Gastrocnemius medialis (tissue), 4 donors: ENCODE results near the gene FAM53C. TPM values are rescaled to one million over a fixed set of nuclear protein-coding genes. Genes with fewer than 3 reads are reported as not detected.

ENCODE experiments used
- ATAC-seq, 2 donors: fragments of 150-250 bp; one replicate each; pipeline ENCODE4 v1.9.1; 2016
- DNase-seq, 2 donors: peaks; one replicate each; pipeline ENCODE4 v3.0.0-alpha.2; 2019
- H3K27ac ChIP-seq, 4 donors: fragments of 200-600 bp; sonication (generic); 1 replicate in 1 of 4; 2 replicates in 3 of 4; pipeline ENCODE4 v1.5.1; 2016 to 2018; ENCODE audit warnings: mild to moderate bottlenecking in 2 of 4, moderate library complexity in 1 of 4
- H3K27me3 ChIP-seq, 3 donors: fragments of 200-600 bp; sonication (generic) in 2 of 3; 1 replicate in 1 of 3; 2 replicates in 2 of 3; pipeline versions ENCODE4 v1.5.1 to v1.6.0; 2016 to 2019; ENCODE audit warnings: mild to moderate bottlenecking in 1 of 3, moderate library complexity in 1 of 3
- H3K36me3 ChIP-seq, 2 donors: fragments of 200-600 bp; sonication (generic) in 1 of 2; one replicate each; pipeline ENCODE4 v1.5.1; 2017 to 2018
- H3K4me1 ChIP-seq, 2 donors: fragments of 200-600 bp; sonication (generic) in 1 of 2; one replicate each; pipeline ENCODE4 v1.5.1; 2016 to 2017; ENCODE audit warnings: mild to moderate bottlenecking in 2 of 2
- H3K4me3 ChIP-seq, 4 donors: fragments of 200-600 bp; sonication (generic) in 3 of 4; 1 replicate in 1 of 4; 2 replicates in 3 of 4; pipeline ENCODE4 v1.5.1; 2016 to 2019; ENCODE audit warnings: mild to moderate bottlenecking in 2 of 4
- H3K9me3 ChIP-seq, 3 donors: fragments of 200-600 bp; sonication (generic) in 2 of 3; 1 replicate in 1 of 3; 2 replicates in 2 of 3; pipeline ENCODE4 v1.5.1; 2016 to 2019
- CTCF ChIP-seq, 5 experiments: fragments of 450-650 bp in 3 of 5; fragments of 200-600 bp in 2 of 5; sonication (generic) in 2 of 5; IDR thresholded peaks in 4 of 5; conservative IDR thresholded peaks in 1 of 5; 1 replicate in 4 of 5; 2 replicates in 1 of 5; pipeline ENCODE4 v1.5.1; 2016 to 2019; ENCODE audit warnings: antibody characterized with exemption in 5 of 5, mild to moderate bottlenecking in 3 of 5, moderate library complexity in 3 of 5
- POLR2A ChIP-seq, 2 donors: fragments of 450-650 bp; IDR thresholded peaks; one replicate each; pipeline ENCODE4 v1.6.1; 2017; ENCODE audit warnings: antibody characterized with exemption in 2 of 2, mild to moderate bottlenecking in 2 of 2, moderate library complexity in 2 of 2
- in situ Hi-C, 4 donors: fragments of 200-750 bp; cut with MboI; loops; one replicate each; pipeline versions ENCODE4 v1.15.0 to v1.8.0; 2017; ENCODE audit warnings: low sequenced_read_pairs in 4 of 4
- intact Hi-C: fragments of 100-400 bp; cut with DNase I; formaldehyde crosslinking; loops from one replicate; pipeline ENCODE4 v1.15.1; 2023; ENCODE audit warnings: low total_unique reads
- total RNA-seq, 4 donors: library from RNA; depleted of rRNA; stranded (reverse); fragments of >200 nt; gene quantifications; one replicate each; pipeline versions ENCODE4 v1.1.0 to v1.2.3, GENCODE V29; 2016

FAM53C gene
- total RNA-seq, 4 donors from 2014 or later: 35.7 to 74.7 (median 41.0) TPM

- Histone ChIP-seq H3K4me1 (peaks cover 12 to 18% of the 10 kb centered on the region in 2 donors), H3K9me3 (no peaks in the 10 kb centered on the region), H3K27ac (no peak overlapping the region), H3K36me3 (peaks cover 0 to 73% of the 10 kb centered on the region in 2 donors), H3K27me3 (no peaks in the 10 kb centered on the region), H3K4me3 (no peak overlapping the region)
- in situ Hi-C loops: no loop called here
- intact Hi-C loops: no loop called here
- no peak for TF ChIP-seq POLR2A (IDR thresholded peaks at IDR 0.05)
- TF ChIP-seq CTCF (IDR thresholded peaks at IDR 0.05 in 4 of 5, conservative IDR thresholded peaks at IDR 0.05 in 1 of 5): no peak
- ATAC-seq: no peak
- no peak for DNase-seq
These were observed 7.0 kb downstream of the FAM53C start for GRCh38 chr5:138344887-138345622.

DNA sequence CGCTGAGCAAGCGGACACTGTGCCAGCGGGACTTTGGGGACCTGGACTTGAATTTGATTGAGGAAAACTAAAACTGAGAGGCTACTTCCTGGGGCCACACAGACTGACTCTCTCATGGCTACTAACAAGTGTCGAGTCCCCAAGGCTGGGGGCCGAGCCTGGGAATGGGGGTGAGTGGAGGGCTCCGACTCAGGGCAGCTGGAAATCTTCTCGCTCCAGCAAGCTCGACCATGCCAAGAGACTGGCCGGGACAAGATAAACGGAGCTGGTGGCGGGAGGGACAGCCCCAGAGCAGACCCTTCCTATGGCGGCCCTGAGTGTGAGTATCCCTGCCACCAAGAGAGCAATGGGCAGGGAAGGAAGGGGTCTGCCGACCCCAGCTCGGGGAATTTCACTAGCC is 8.8 kb downstream of the FAM53C start:
- intact Hi-C loops: no loop called here
- no peak overlapping the region for H3K4me3 ChIP-seq
- peaks cover 0 to 67% of the 10 kb centered on the region in 2 donors for H3K36me3 ChIP-seq
- in situ Hi-C loops: no loop called here
- TF ChIP-seq CTCF (IDR thresholded peaks at IDR 0.05 in 4 of 5, conservative IDR thresholded peaks at IDR 0.05 in 1 of 5) (no peak), POLR2A (IDR thresholded peaks at IDR 0.05) (no peak)
- no peaks in the 10 kb centered on the region for H3K27me3 ChIP-seq
- no peak for DNase-seq
- H3K4me1 ChIP-seq: peaks cover 0 to 14% of the 10 kb centered on the region in 2 donors
- no peaks in the 10 kb centered on the region for H3K9me3 ChIP-seq
- no peak for ATAC-seq
- H3K27ac ChIP-seq: no peak overlapping the region

DNA sequence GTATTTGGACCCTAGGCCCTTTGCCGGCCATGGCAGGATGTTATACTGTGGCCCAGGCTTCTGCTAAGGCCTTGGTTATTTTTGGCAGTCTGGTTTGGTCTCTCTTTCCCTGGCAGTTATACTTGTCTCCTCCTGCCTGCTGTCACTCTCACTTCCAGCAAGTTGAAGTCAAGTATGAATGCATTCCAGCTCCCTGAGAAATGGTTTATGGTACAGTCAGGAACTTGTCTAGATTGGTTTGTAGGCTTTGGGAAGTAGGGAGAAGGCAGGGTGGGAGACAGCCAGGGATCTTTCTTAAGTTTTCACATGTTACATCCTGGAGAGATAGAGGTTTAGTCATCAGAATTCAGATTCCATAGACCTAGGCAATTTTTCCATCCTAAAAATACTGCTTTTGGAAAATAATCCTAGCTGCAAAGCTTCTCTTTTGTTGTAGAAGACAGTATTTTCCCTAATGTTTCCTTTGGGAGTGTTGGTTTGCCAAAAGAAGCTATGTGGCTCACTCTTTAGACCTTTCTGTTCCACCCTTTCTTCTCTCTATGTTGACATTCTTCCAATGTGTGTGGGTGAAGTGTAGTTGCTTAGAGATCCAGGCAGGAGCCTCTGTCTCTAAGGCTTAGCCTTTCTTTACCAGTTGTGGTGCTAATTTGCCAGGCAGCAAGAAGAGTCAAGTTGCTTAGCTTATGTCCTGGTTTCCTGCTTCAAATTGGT is 11.9 kb downstream of the FAM53C start:
- in situ Hi-C loops (no loop called here), intact Hi-C loops (loop anchor here (5.0 kb wide), 3 partner anchors 42 to 128 kb away; no protein-coding TSS in a partner anchor)
- ATAC-seq (no peak), DNase-seq (no peak)
- H3K4me1 ChIP-seq: peaks cover 11 to 26% of the 10 kb centered on the region in 2 donors
- H3K27me3 ChIP-seq: no peaks in the 10 kb centered on the region
- H3K4me3 ChIP-seq: no peak overlapping the region
- no peak for TF ChIP-seq POLR2A (IDR thresholded peaks at IDR 0.05)
- peak overlapping the region; percentile 89 to 98 (median 95) for H3K27ac ChIP-seq
- no peaks in the 10 kb centered on the region for H3K9me3 ChIP-seq
- H3K36me3 ChIP-seq: peaks cover 0 to 39% of the 10 kb centered on the region in 2 donors

DNA sequence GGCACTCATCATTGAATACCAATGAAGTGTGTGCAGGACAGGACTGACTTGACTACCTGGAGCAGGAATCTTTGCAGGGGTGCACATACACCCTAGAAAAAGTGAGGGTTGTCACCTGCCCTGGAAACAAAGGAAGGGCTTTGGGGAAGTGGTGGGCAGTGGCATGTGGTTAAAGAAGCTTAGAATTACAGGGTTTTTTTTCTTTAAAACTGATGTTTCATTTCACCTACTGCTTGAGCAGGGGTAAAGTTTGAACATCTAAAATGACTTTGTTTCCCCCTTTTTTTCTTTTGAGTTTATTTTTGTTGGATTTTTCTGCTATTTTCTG is 12.5 kb downstream of the FAM53C start:
- peaks cover 16 to 32% of the 10 kb centered on the region in 2 donors for H3K4me1 ChIP-seq
- TF ChIP-seq POLR2A (IDR thresholded peaks at IDR 0.05) (no peak), CTCF (IDR thresholded peaks at IDR 0.05 in 4 of 5, conservative IDR thresholded peaks at IDR 0.05 in 1 of 5) (no peak)
- H3K27ac ChIP-seq: peak overlapping the region; percentile 89 to 98 (median 95)
- H3K9me3 ChIP-seq: no peaks in the 10 kb centered on the region
- no peak overlapping the region for H3K4me3 ChIP-seq
- in situ Hi-C loops: no loop called here
- H3K27me3 ChIP-seq: no peaks in the 10 kb centered on the region
- DNase-seq (no peak), ATAC-seq (no peak)
- H3K36me3 ChIP-seq: peaks cover 0 to 34% of the 10 kb centered on the region in 2 donors
- intact Hi-C loops: loop anchor here (5.0 kb wide), 3 partner anchors 42 to 128 kb away; no protein-coding TSS in a partner anchor

- no peak overlapping the region for H3K4me3 ChIP-seq
- no peak for DNase-seq
- H3K27me3 ChIP-seq: no peaks in the 10 kb centered on the region
- ATAC-seq: no peak
- in situ Hi-C loops (no loop called here), intact Hi-C loops (loop anchor here (5.0 kb wide), 3 partner anchors 41 to 129 kb away; no protein-coding TSS in a partner anchor)
- peak overlapping the region; percentile 89 to 98 (median 95) for H3K27ac ChIP-seq
- H3K4me1 ChIP-seq: peaks cover 17 to 37% of the 10 kb centered on the region in 2 donors
- no peaks in the 10 kb centered on the region for H3K9me3 ChIP-seq
- no peak for TF ChIP-seq CTCF (IDR thresholded peaks at IDR 0.05 in 4 of 5, conservative IDR thresholded peaks at IDR 0.05 in 1 of 5)
- no peak for TF ChIP-seq POLR2A (IDR thresholded peaks at IDR 0.05)
- peaks cover 0 to 28% of the 10 kb centered on the region in 2 donors for H3K36me3 ChIP-seq
These were observed 13.0 kb downstream of the FAM53C start for GRCh38 chr5:138351056-138351455.
